Measurements from ENCODE around the gene JMJD8.
A peak's percentile ranks its signal among the peaks of the same experiment; 100 is the strongest.

The JMJD8 gene

DNA sequence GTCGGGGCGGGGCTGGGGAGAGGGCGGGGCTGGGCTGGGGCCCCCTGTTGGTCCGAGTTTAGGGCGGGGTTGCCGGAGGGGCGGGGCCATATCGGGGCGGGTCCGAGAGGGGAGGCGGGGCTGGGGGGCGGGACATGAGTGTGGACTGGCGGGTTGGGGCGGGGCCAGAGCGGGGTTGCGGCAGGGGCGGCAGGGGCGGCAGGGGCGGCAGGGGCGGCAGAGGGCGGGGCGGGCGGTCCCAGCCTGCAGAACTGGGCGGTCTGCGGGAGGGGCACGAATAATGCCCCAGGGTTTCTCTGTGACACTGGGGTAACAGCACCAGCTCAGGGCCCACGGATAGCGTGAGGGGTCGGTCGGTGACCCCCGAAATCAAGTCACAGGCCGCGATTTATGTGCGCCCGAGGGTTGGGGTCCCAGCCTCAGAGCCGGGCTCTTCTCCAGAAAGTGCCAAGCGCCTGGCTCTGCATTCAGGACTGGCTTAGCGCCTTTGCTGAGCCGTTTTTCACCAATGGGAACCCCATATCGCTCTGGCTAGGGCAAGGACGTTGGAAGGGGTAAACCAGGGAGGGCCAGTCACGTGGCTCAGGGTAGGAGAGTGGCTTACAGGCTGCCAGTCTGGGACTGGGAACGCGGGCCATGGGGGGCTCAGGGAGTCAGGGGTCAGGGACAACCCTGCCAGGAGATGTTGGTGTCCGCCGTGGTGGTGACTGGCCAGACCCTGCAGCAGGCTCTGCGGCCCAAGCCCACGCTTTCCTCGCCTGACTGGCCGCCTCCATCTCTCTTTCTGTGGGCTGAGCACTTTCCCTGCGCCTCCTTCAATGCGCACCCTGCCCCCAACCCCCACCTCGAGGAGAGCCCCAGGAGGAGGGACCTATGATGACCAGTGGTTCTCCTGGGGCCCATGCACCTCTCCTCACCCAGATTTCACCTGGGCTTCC, 46.8 kb downstream of the JMJD8 start:
- in situ Hi-C loops (cut with HindIII; ENCODE audit: low pct_ligation_motif_present, low pct_unique_long_range_greater_than_20kb, low sequenced_read_pairs): no loop called here
- peak; percentile 85 for DNase-seq

DNA sequence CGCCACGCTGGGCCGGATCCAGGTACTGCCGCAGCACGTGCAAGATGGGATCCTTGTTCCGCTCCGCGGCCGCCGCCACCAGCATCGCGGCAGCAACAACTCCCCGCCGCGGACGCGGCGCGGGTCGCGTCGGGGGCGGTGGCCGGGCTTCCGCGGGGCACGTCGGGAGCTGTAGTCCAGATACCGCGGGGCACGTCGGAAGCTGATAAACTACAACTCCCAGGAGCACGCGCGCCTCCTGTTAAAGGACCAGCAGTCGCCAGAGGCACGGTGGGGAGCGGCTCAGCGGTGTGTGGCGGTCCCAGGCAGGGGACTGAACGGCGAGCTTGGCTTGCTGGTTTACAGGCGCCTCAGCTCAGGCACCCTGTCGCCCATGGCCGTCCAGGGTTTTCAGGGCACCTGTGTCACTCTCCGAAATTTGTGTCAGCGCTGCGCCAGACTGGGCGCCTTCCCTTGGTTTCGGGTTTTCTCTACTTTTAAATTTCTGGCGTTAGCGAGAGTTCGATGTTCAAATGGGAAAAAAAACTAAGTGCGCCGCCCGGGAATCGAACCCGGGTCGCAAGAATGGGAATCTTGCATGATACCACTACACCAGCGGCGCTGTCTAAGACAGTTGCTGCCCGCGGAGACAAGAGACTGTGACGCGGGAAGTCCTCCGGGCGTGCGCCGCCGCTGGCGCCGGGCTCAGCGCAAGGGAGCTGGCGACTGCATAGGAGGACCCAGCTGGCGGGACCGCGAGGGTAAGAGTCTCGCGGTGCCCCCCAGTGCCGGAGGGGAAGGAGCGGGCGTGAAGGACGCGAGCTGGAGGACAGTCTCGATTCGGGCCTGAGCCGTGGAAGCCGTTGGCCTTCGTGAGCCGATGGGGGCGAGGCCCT, 47.7 kb downstream of the JMJD8 start, which contains the start of gene METTL26:
METTL26 (minus strand) TSS at position 100 of the 875 bp plus-strand sequence; CDS start at position 85, 15 bp downstream.
- in situ Hi-C loops (cut with HindIII; ENCODE audit: low pct_ligation_motif_present, low pct_unique_long_range_greater_than_20kb, low sequenced_read_pairs): no loop called here
- DNase-seq: peak; percentile 95

DNA sequence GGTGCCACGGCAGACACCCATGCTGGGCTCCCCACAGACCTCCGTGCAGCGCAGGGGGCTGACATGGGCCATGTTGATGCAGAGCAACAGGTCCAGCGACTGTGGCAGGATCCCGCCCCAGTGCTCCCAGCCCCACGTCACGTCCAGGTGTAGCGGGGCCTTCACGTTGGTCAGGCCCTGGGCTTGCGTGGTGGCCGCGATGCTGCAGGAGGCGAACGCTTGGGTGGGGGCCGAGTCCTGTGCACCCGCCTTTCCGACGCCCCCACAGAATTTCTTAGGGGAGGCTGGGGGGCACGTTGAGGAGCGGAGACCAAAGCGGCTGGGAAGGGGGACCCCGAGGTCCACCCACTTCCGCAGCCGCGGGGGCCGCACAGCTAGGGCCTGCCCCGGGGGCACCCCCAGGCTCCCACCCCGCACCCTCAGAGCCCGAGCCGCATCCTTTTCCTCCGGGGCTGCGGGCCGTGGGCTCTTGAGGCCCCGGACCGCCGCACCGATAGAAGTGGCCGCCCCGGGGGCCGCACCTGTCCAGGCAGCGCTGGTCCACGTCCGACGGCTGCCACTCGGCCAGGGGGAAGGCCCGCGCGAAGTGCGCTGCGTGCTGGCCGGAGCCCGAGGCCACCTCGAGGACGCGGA, 48.4 kb downstream of the JMJD8 start:
- in situ Hi-C loops (cut with HindIII; ENCODE audit: low pct_ligation_motif_present, low pct_unique_long_range_greater_than_20kb, low sequenced_read_pairs): no loop called here
- DNase-seq: no peak

DNA sequence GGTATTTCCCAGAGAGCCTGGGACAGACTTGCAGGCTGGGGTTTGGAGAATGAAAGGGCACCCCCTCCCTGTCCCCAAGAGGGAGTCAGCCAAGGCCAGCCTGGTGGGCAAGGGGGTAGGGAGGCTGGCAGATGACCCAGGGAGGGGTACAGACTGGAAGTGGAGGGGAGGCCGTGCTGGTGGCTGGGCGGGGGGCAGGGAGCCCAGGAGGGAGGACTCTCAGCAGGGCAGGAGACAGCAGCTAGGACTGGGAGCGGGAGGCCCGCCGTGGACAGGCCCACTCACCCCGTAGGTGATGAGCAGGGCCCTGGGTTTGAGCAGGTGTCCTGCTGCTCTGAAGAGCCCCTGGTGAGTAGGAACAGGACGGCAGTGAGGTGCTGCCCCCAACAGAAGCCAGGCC, 49.1 kb downstream of the JMJD8 start:
- in situ Hi-C loops (cut with HindIII; ENCODE audit: low pct_ligation_motif_present, low pct_unique_long_range_greater_than_20kb, low sequenced_read_pairs): no loop called here

DNA sequence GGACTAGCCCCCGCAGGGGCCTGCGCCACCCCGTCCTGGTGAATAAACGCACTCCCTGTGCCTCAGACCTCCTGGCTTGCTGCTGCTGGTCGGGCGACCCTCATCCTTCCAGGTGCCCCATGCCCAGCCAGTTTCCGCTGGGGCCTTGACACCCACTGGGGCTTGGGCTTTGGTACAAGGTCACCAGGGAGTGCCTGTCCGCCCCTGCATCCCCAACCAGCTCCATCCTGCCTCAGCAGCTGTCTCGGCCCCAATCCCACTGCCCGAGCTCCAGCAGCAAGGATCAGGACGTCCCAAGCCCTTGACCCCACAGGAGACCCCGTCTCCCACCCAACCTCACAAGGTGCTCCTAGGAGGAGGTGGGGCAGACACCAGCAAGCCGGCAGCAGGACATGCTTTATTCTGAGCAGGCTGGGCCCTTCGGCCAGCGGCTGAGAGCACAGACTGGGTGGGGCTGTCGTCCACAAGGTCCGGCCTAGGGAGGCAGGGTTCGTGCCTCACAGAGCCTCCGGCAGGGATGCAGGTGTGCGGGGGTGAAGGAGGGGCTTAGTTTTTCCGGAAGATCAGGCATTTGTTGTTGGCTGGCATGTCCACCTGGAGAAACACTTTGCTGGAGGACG, 50.0 kb downstream of the JMJD8 start:
- in situ Hi-C loops (cut with HindIII; ENCODE audit: low pct_ligation_motif_present, low pct_unique_long_range_greater_than_20kb, low sequenced_read_pairs): no loop called here
- no peak for DNase-seq

More for the DNA sequence above, 49.1 kb downstream of the JMJD8 start:
- DNase-seq: no peak

DNA sequence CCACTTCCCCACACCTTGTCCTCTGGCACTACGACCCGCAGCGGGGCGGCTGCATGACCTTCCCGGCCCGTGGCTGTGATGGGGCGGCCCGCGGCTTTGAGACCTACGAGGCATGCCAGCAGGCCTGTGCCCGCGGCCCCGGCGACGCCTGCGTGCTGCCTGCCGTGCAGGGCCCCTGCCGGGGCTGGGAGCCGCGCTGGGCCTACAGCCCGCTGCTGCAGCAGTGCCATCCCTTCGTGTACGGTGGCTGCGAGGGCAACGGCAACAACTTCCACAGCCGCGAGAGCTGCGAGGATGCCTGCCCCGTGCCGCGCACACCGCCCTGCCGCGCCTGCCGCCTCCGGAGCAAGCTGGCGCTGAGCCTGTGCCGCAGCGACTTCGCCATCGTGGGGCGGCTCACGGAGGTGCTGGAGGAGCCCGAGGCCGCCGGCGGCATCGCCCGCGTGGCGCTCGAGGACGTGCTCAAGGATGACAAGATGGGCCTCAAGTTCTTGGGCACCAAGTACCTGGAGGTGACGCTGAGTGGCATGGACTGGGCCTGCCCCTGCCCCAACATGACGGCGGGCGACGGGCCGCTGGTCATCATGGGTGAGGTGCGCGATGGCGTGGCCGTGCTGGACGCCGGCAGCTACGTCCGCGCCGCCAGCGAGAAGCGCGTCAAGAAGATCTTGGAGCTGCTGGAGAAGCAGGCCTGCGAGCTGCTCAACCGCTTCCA, 50.6 kb downstream of the JMJD8 start:
- no peak for DNase-seq
- in situ Hi-C loops (cut with HindIII; ENCODE audit: low pct_ligation_motif_present, low pct_unique_long_range_greater_than_20kb, low sequenced_read_pairs): no loop called here

DNA sequence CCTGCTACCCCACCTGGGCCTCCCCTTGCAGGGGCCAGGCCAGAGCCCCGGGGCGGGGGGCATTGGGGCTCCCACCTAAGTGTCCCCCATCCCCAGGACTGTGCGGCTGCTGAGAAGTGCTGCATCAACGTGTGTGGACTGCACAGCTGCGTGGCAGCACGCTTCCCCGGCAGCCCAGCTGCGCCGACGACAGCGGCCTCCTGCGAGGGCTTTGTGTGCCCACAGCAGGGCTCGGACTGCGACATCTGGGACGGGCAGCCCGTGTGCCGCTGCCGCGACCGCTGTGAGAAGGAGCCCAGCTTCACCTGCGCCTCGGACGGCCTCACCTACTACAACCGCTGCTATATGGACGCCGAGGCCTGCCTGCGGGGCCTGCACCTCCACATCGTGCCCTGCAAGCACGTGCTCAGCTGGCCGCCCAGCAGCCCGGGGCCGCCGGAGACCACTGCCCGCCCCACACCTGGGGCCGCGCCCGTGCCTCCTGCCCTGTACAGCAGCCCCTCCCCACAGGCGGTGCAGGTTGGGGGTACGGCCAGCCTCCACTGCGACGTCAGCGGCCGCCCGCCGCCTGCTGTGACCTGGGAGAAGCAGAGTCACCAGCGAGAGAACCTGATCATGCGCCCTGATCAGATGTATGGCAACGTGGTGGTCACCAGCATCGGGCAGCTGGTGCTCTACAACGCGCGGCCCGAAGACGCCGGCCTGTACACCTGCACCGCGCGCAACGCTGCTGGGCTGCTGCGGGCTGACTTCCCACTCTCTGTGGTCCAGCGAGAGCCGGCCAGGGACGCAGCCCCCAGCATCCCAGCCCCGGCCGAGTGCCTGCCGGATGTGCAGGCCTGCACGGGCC, 51.4 kb downstream of the JMJD8 start:
- in situ Hi-C loops (cut with HindIII; ENCODE audit: low pct_ligation_motif_present, low pct_unique_long_range_greater_than_20kb, low sequenced_read_pairs): no loop called here
- DNase-seq: no peak

DNA sequence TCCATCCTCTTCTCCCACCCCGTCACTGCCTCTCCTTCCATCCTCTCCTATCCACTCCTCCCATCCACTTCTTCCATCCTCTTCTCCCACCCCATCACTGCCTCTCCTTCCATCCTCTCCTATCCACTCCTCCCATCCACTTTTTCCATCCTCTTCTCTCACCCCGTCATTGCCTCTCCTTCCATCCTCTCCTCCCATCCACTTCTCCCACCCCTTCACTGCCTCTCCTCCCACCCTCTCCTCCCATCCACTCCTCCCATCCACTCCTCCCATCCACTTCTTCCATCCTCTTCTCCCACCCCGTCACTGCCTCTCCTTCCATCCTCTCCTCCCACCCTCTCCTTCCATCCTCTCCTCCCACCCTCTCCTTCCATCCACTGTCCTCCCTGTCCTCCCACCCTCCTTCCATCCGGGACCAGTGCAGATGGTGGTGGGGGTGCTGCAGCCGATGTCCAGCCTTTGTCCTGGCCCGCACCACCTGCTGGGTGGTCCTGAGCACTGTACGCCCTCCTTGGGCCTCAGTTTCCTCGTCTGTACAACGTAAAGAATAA, 52.3 kb downstream of the JMJD8 start:
- in situ Hi-C loops (cut with HindIII; ENCODE audit: low pct_ligation_motif_present, low pct_unique_long_range_greater_than_20kb, low sequenced_read_pairs): no loop called here
- DNase-seq: no peak

Data from ACHN (cell line).